Measurements from ENCODE around the gene CTPS2. TPM values are rescaled to one million over a fixed set of nuclear protein-coding genes. Genes with fewer than 3 reads are reported as not detected.

The CTPS2 gene
- polyA plus RNA-seq, 1 of the 3 experiments (the other 2 are of a cell fraction): 6.1 TPM

DNA sequence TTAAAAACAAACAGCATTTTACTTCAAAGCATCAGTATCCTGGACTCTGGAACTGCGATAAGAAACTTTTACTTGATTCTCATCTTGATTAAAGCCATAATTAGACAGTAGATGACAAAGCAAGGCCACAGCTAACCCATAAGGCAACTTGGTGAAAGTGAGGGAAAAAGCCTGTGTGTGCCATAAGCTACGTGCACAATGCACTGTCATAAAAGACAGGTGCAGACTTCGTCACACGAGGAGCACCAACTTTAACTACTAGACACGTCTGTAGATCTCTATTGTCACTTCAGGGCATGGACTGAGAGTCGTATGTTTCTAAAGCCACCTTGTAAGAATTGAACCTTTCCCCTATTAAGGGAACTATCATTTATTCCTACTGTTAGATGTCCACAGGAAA, 13.1 kb downstream of the CTPS2 start (continued):
- TF ChIP-seq, protein P1, sequence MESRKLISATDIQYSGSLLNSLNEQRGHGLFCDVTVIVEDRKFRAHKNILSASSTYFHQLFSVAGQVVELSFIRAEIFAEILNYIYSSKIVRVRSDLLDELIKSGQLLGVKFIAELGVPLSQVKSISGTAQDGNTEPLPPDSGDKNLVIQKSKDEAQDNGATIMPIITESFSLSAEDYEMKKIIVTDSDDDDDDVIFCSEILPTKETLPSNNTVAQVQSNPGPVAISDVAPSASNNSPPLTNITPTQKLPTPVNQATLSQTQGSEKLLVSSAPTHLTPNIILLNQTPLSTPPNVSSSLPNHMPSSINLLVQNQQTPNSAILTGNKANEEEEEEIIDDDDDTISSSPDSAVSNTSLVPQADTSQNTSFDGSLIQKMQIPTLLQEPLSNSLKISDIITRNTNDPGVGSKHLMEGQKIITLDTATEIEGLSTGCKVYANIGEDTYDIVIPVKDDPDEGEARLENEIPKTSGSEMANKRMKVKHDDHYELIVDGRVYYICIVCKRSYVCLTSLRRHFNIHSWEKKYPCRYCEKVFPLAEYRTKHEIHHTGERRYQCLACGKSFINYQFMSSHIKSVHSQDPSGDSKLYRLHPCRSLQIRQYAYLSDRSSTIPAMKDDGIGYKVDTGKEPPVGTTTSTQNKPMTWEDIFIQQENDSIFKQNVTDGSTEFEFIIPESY (IDR thresholded peaks at IDR 0.05; ENCODE audit: borderline replicate concordance, low read depth): no peak
- TF ChIP-seq TAF1 (IDR thresholded peaks at IDR 0.05; ENCODE audit: borderline replicate concordance, low read depth, low read length) (no peak), YY1 (IDR thresholded peaks at IDR 0.05; ENCODE audit: low read depth) (no peak), SIN3A (IDR thresholded peaks at IDR 0.05; ENCODE audit: borderline replicate concordance, low read depth, low read length) (no peak), GATA2 (CRISPR knock-in tag; IDR thresholded peaks at IDR 0.05) (no peak), TCF12 (IDR thresholded peaks at IDR 0.05) (no peak)

DNA sequence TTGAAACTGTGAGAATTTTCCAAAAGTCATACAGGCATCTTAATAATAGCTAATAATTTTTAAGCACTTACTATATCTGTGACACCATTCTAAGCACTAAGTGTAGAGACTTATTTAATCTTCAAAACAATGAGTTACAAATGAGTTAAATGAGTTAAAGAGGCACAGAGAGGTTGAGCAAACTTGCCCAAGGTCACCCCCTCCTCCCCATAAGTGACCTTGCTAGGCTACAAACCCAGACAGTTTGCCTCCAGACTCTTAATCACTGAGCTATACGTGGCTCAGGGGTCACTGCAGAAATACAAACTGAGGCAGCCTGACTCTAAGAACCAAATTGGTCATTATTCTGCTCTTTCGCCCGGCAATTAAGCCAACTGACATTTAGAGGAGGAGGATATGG, 15.5 kb downstream of the CTPS2 start:
- Histone ChIP-seq H3K4me2 (no peak overlapping the region), H3K27ac (ENCODE audit: low read depth in 2 of 2, low read length in 1 of 2) (no peak overlapping the region), H2AFZ (ENCODE audit: low read depth) (no peak overlapping the region), H3K36me3 (replicated peaks in 1 of 2; ENCODE audit: control insufficient read depth in 1 of 2, insufficient read depth in 2 of 2, low read length in 1 of 2) (peaks cover 8 to 20% of the 10 kb centered on the region in 2 experiments), H3K4me3 (ENCODE audit: low read depth in 2 of 2, low read length in 1 of 2) (no peak overlapping the region), H3K9me3 (no peaks in the 10 kb centered on the region), H3K79me2 (ENCODE audit: insufficient read depth) (no peaks in the 10 kb centered on the region), H3K9ac (no peak overlapping the region), H3K27me3 (ENCODE audit: insufficient read depth) (no peaks in the 10 kb centered on the region), H3K9me2 (no peaks in the 10 kb centered on the region), H3F3A (replicated peaks; ENCODE audit: insufficient read depth) (peaks cover 16% of the 10 kb centered on the region), H4K20me1 (ENCODE audit: insufficient read depth) (no peaks in the 10 kb centered on the region), H3K4me1 (ENCODE audit: control insufficient read depth in 1 of 2, insufficient read depth in 2 of 2, low read depth in 1 of 2, low read length in 1 of 2) (no peaks in the 10 kb centered on the region)
- no peak for TF ChIP-seq RAD21 (IDR thresholded peaks at IDR 0.05; ENCODE audit: low read length)
- TF ChIP-seq, protein P2, sequence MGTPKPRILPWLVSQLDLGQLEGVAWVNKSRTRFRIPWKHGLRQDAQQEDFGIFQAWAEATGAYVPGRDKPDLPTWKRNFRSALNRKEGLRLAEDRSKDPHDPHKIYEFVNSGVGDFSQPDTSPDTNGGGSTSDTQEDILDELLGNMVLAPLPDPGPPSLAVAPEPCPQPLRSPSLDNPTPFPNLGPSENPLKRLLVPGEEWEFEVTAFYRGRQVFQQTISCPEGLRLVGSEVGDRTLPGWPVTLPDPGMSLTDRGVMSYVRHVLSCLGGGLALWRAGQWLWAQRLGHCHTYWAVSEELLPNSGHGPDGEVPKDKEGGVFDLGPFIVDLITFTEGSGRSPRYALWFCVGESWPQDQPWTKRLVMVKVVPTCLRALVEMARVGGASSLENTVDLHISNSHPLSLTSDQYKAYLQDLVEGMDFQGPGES (IDR thresholded peaks at IDR 0.05; ENCODE audit: low read depth, low read length): no peak
- no peak for DNase-seq
- POLR2A ChIA-PET: interaction anchor here (1.4 kb wide), 1 partner anchor 22 kb away, joined by 3 read pairs; the partner anchor contains the start of gene SYAP1
- CTCF ChIA-PET: interaction anchor here (1.1 to 3.6 kb wide), 5 partner anchors 13 to 765 kb away, joined by 3 to 37 read pairs (median 6); partner anchors contain the start of gene CTPS2
- WGBS (ENCODE audit: low lambda C conversion rate): 86% methylated on average over 3 of the region's 3 CpGs

DNA sequence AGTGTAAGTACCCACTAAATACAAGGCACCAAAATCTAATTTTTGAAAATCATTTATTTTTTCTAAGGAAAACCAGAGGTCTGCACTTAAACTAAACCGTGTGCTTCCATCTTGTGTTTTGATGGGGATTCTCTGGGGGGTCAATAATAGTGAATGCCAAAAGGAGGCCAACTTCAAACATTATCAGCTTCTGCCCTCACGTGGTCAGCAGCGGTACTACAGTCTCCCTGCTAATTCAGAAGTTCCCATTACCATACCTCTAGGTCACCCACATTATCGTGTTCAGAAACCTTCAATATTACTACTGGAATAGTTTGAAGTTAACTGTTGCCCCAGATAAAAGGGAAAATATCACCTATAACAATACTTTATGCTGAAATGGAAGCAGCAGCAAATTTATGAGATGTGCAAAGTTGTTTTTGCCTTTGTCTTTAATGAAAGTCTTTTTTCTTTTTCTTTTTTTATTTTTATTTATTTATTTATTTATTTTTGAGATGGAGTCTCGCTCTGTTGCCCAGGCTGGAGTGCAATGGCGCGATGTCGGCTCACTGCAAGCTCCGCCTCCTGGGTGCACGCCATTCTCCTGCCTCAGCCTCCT, 17.3 kb downstream of the CTPS2 start:
- 44% methylated on average over 10 of the region's 10 CpGs for WGBS (ENCODE audit: low lambda C conversion rate)
- Histone ChIP-seq H3K27ac (ENCODE audit: low read depth in 2 of 2, low read length in 1 of 2) (no peak overlapping the region), H3K4me1 (ENCODE audit: control insufficient read depth in 1 of 2, insufficient read depth in 2 of 2, low read depth in 1 of 2, low read length in 1 of 2) (no peaks in the 10 kb centered on the region), H3K9me3 (no peaks in the 10 kb centered on the region), H3K36me3 (replicated peaks in 1 of 2; ENCODE audit: control insufficient read depth in 1 of 2, insufficient read depth in 2 of 2, low read length in 1 of 2) (peaks cover 10 to 29% of the 10 kb centered on the region in 2 experiments), H2AFZ (ENCODE audit: low read depth) (no peak overlapping the region), H3K79me2 (ENCODE audit: insufficient read depth) (no peaks in the 10 kb centered on the region), H3K27me3 (ENCODE audit: insufficient read depth) (no peaks in the 10 kb centered on the region), H3K9me2 (no peaks in the 10 kb centered on the region), H3F3A (replicated peaks; ENCODE audit: insufficient read depth) (peaks cover 16% of the 10 kb centered on the region), H3K4me2 (no peak overlapping the region), H4K20me1 (ENCODE audit: insufficient read depth) (no peaks in the 10 kb centered on the region), H3K4me3 (ENCODE audit: low read depth in 2 of 2, low read length in 1 of 2) (no peak overlapping the region), H3K9ac (no peak overlapping the region)
- POLR2A ChIA-PET: no interaction called here
- TF ChIP-seq, protein P3, sequence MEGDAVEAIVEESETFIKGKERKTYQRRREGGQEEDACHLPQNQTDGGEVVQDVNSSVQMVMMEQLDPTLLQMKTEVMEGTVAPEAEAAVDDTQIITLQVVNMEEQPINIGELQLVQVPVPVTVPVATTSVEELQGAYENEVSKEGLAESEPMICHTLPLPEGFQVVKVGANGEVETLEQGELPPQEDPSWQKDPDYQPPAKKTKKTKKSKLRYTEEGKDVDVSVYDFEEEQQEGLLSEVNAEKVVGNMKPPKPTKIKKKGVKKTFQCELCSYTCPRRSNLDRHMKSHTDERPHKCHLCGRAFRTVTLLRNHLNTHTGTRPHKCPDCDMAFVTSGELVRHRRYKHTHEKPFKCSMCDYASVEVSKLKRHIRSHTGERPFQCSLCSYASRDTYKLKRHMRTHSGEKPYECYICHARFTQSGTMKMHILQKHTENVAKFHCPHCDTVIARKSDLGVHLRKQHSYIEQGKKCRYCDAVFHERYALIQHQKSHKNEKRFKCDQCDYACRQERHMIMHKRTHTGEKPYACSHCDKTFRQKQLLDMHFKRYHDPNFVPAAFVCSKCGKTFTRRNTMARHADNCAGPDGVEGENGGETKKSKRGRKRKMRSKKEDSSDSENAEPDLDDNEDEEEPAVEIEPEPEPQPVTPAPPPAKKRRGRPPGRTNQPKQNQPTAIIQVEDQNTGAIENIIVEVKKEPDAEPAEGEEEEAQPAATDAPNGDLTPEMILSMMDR (IDR thresholded peaks at IDR 0.05): peak; percentile 97
- TF ChIP-seq RAD21 (IDR thresholded peaks at IDR 0.05; ENCODE audit: low read length) (peak; percentile 81), JUND (IDR thresholded peaks at IDR 0.05) (no peak), FOXM1 (IDR thresholded peaks at IDR 0.05; ENCODE audit: low read depth) (no peak), SMC3 (IDR thresholded peaks at IDR 0.05; ENCODE audit: low read depth, low read length) (peak; percentile 67), CHD2 (IDR thresholded peaks at IDR 0.05; ENCODE audit: low read length, partially characterized antibody) (no peak), RFX5 (IDR thresholded peaks at IDR 0.05; ENCODE audit: low read length) (no peak)
- CTCF ChIA-PET: interaction anchor here (0.8 to 3.6 kb wide), 11 partner anchors 9 to 1199 kb away, joined by 3 to 37 read pairs (median 4); partner anchors contain the start of genes CTPS2, GRPR and SYAP1
- DNase-seq: peak; percentile 69

Data from SK-N-SH (cell line).